Measurements from ENCODE around the gene WFIKKN2. TPM values are rescaled to one million over a fixed set of nuclear protein-coding genes. Genes with fewer than 3 reads are reported as not detected.

Gene WFIKKN2
- total and polyA plus RNA-seq, 2 of the 13 experiments (the other 11 are each of a cell fraction or from before 2014, with no cell fraction given) = not detected

- peak; percentile 40; the same call in 1 of the 2 replicates for TF ChIP-seq KAT7 (CRISPR knock-in tag; IDR thresholded peaks at IDR 0.05; ENCODE audit: borderline replicate concordance)
- peak; percentile 31; the same call in 1 of the 2 replicates for TF ChIP-seq ZNF704 (CRISPR knock-in tag; IDR thresholded peaks at IDR 0.05; ENCODE audit: borderline replicate concordance)
- no peak for TF ChIP-seq NONO (IDR thresholded peaks at IDR 0.05)
- peak; percentile 74 for TF ChIP-seq NONO (CRISPR knock-in tag; conservative IDR thresholded peaks at IDR 0.05)
- peak; percentile 83 for TF ChIP-seq TAF1 (CRISPR knock-in tag; IDR thresholded peaks at IDR 0.05)
- TF ChIP-seq PATZ1 (CRISPR knock-in tag; IDR thresholded peaks at IDR 0.05) = peak; percentile 86
- TF ChIP-seq ZSCAN12 (CRISPR knock-in tag; IDR thresholded peaks at IDR 0.05) = no peak
- TF ChIP-seq ZNF672 (CRISPR knock-in tag; IDR thresholded peaks at IDR 0.05) = no peak
- TF ChIP-seq HDAC1 (CRISPR knock-in tag; IDR thresholded peaks at IDR 0.05) = peak; percentile 81
- peak; percentile 40; the same call in 1 of the 2 replicates for TF ChIP-seq ZNF33A (CRISPR knock-in tag; IDR thresholded peaks at IDR 0.05; ENCODE audit: borderline replicate concordance)
- peak; percentile 49 for TF ChIP-seq KMT2B (CRISPR knock-in tag; IDR thresholded peaks at IDR 0.05)
- no peak for TF ChIP-seq JUNB (CRISPR knock-in tag; IDR thresholded peaks at IDR 0.05; ENCODE audit: borderline replicate concordance)
- peak; percentile 55; the same call in 1 of the 2 replicates for TF ChIP-seq FLYWCH1 (CRISPR knock-in tag; IDR thresholded peaks at IDR 0.05)
- TF ChIP-seq ELK4 (CRISPR knock-in tag; IDR thresholded peaks at IDR 0.05; ENCODE audit: borderline replicate concordance) = no peak
- TF ChIP-seq ZMYM4 (CRISPR knock-in tag; IDR thresholded peaks at IDR 0.05) = peak; percentile 66
- TF ChIP-seq ZFP1 (CRISPR knock-in tag; IDR thresholded peaks at IDR 0.05) = peak; percentile 25; the same call in 1 of the 2 replicates
- TF ChIP-seq AHR (CRISPR knock-in tag; IDR thresholded peaks at IDR 0.05) = peak; percentile 77; the same call in 1 of the 2 replicates
- TF ChIP-seq ZNF136 (CRISPR knock-in tag; IDR thresholded peaks at IDR 0.05; ENCODE audit: low read depth) = 0 out of 2 replicates have a peak, but pooled peaks have one; percentile 16
- TF ChIP-seq REST (IDR thresholded peaks at IDR 0.05; ENCODE audit: borderline replicate concordance in 1 of 2, low read depth in 1 of 2, low read length in 2 of 2) = peak in 1 of 2 experiments; percentile 47; a peak in 1 of 4 replicates
- TF ChIP-seq ZNF329 (CRISPR knock-in tag; IDR thresholded peaks at IDR 0.05; ENCODE audit: low read depth) = no peak
These were observed 32.2 kb downstream of the WFIKKN2 start (continued) for GRCh38 chr17:50867363-50868139.
